ENCODE measurements around the gene AKTIP. TPM values are rescaled to one million over a fixed set of nuclear protein-coding genes. Genes with fewer than 3 reads are reported as not detected.

AKTIP gene
- total RNA-seq, 4 donors from 2014 or later = 30.2 to 55.5 (median 36.6) TPM

GRCh38 chr16:53478965-53479364 is 24.0 kb downstream of the AKTIP start:
- TF ChIP-seq EP300 (IDR thresholded peaks at IDR 0.05) = no peak
- no peak for TF ChIP-seq POLR2AphosphoS5 (IDR thresholded peaks at IDR 0.05)
- no peak for TF ChIP-seq CTCF (IDR thresholded peaks at IDR 0.05)
- no peak for TF ChIP-seq POLR2A (IDR thresholded peaks at IDR 0.05)
- 98% methylated on average over 5 of the region's 5 CpGs for WGBS
- Histone ChIP-seq H3K27ac (no peak overlapping the region), H3K4me3 (no peak overlapping the region), H3K9me3 (no peaks in the 10 kb centered on the region), H3K27me3 (no peaks in the 10 kb centered on the region), H3K4me1 (no peaks in the 10 kb centered on the region), H3K36me3 (peaks cover 84% of the 10 kb centered on the region)
- DNase-seq (ENCODE audit: low spot score in 2 of 2) = no peak

GRCh38 chr16:53476867-53477266 is 26.1 kb downstream of the AKTIP start:
- no peaks in the 10 kb centered on the region for H3K9me3 ChIP-seq
- H3K4me1 ChIP-seq = no peaks in the 10 kb centered on the region
- DNase-seq (ENCODE audit: low spot score in 2 of 2) = no peak
- H3K36me3 ChIP-seq = peaks cover 83% of the 10 kb centered on the region
- no peaks in the 10 kb centered on the region for H3K27me3 ChIP-seq
- TF ChIP-seq POLR2AphosphoS5 (IDR thresholded peaks at IDR 0.05) = no peak
- TF ChIP-seq CTCF (IDR thresholded peaks at IDR 0.05) = no peak
- no peak for TF ChIP-seq EP300 (IDR thresholded peaks at IDR 0.05)
- TF ChIP-seq POLR2A (IDR thresholded peaks at IDR 0.05) = no peak
- H3K4me3 ChIP-seq = no peak overlapping the region
- H3K27ac ChIP-seq = no peak overlapping the region
- 79% methylated on average over 2 of the region's 2 CpGs for WGBS

GRCh38 chr16:53465606-53466280 is 37.3 kb downstream of the AKTIP start:
- H3K36me3 ChIP-seq = peaks cover 93% of the 10 kb centered on the region
- no peaks in the 10 kb centered on the region for H3K4me1 ChIP-seq
- H3K27me3 ChIP-seq = no peaks in the 10 kb centered on the region
- no peak overlapping the region for H3K4me3 ChIP-seq
- H3K27ac ChIP-seq = no peak overlapping the region
- WGBS = 69% methylated on average over 6 of the region's 6 CpGs
- DNase-seq (ENCODE audit: low spot score in 2 of 2) = no peak
- H3K9me3 ChIP-seq = no peaks in the 10 kb centered on the region
- TF ChIP-seq POLR2AphosphoS5 (IDR thresholded peaks at IDR 0.05) (no peak), EP300 (IDR thresholded peaks at IDR 0.05) (no peak), POLR2A (IDR thresholded peaks at IDR 0.05) (no peak), CTCF (IDR thresholded peaks at IDR 0.05) (no peak)

- no peaks in the 10 kb centered on the region for H3K4me1 ChIP-seq
- peaks cover 100% of the 10 kb centered on the region for H3K36me3 ChIP-seq
- TF ChIP-seq POLR2AphosphoS5 (IDR thresholded peaks at IDR 0.05) = no peak
- TF ChIP-seq EP300 (IDR thresholded peaks at IDR 0.05) = no peak
- TF ChIP-seq CTCF (IDR thresholded peaks at IDR 0.05) = no peak
- TF ChIP-seq POLR2A (IDR thresholded peaks at IDR 0.05) = no peak
- no peaks in the 10 kb centered on the region for H3K27me3 ChIP-seq
- no peak for DNase-seq (ENCODE audit: low spot score in 2 of 2)
- H3K4me3 ChIP-seq = no peak overlapping the region
- H3K9me3 ChIP-seq = no peaks in the 10 kb centered on the region
- H3K27ac ChIP-seq = no peak overlapping the region
- WGBS = 90% methylated on average over 8 of the region's 8 CpGs
Observed at GRCh38 chr16:53458635-53459034, 44.4 kb downstream of the AKTIP start.

GRCh38 chr16:53457670-53458069 is 45.3 kb downstream of the AKTIP start:
- no peaks in the 10 kb centered on the region for H3K9me3 ChIP-seq
- TF ChIP-seq CTCF (IDR thresholded peaks at IDR 0.05) = no peak
- no peaks in the 10 kb centered on the region for H3K27me3 ChIP-seq
- no peak overlapping the region for H3K4me3 ChIP-seq
- no peak for DNase-seq (ENCODE audit: low spot score in 2 of 2)
- 91% methylated on average over 2 of the region's 2 CpGs for WGBS
- no peak overlapping the region for H3K27ac ChIP-seq
- H3K36me3 ChIP-seq = peaks cover 99% of the 10 kb centered on the region
- H3K4me1 ChIP-seq = no peaks in the 10 kb centered on the region

Measured in suprapubic skin (tissue), 4 donors.